CD4-positive, alpha-beta T cell treated with Interleukin-10 for 1 hour (primary cell): Measurements from ENCODE around the gene MSANTD7.

Experiments used
- DNase-seq: peaks from one replicate; pipeline ENCODE4 v3.0.0-alpha.2; 2020

The MSANTD7 gene

DNA sequence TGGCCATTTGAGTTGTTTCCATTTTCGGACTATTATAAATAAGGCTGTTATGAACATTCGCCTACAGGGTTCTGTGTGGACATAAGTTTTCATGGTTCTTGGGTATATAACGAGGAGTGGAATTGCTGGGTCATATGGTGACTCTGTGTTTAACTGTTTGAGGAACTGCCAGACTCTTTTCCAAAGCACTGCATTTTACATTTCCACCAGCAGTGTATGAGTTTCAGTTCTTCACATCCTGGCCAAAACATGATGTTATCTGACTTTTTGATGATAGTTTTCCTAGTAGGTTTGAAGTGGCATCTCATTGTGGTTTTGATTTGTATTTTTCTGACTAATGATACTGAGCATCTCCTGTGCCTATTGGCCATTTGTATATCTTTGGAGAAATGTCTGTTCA, 46.0 kb downstream of the MSANTD7 start:
- DNase-seq = no peak
